Stomach smooth muscle (tissue), 2 donors: ENCODE data around the gene SLC2A10.

ENCODE experiments used
- H3K27ac ChIP-seq: one replicate; pipeline ENCODE4 v1.7.0; 2013; ENCODE audit warnings: mild to moderate bottlenecking, low read length, inconsistent platforms
- H3K27me3 ChIP-seq, 2 donors: one replicate each; pipeline ENCODE4 v1.7.0; 2013; ENCODE audit warnings: low read length in 2 of 2; ENCODE audit not compliant: insufficient read depth in 2 of 2, control insufficient read depth in 1 of 2
- H3K36me3 ChIP-seq, 2 donors: one replicate each; pipeline ENCODE4 v1.7.0; 2013; ENCODE audit warnings: low read length in 2 of 2; ENCODE audit not compliant: control insufficient read depth in 2 of 2, insufficient read depth in 2 of 2
- H3K4me1 ChIP-seq: one replicate; pipeline ENCODE4 v1.7.0; 2013; ENCODE audit warnings: low read length; ENCODE audit not compliant: control insufficient read depth, insufficient read depth
- H3K4me3 ChIP-seq, 2 donors: one replicate each; pipeline ENCODE4 v1.7.0; 2013; ENCODE audit warnings: low read length in 2 of 2
- H3K9ac ChIP-seq, 2 donors: one replicate each; pipeline ENCODE4 v1.7.0; 2013; ENCODE audit warnings: low read length in 2 of 2, mild to moderate bottlenecking in 1 of 2
- H3K9me3 ChIP-seq, 2 donors: one replicate each; pipeline ENCODE4 v1.7.0; 2013; ENCODE audit warnings: low read length in 2 of 2; ENCODE audit not compliant: control insufficient read depth in 2 of 2
- donor health status: healthy.
- donor health status: Pancreatic carcinoma.

SLC2A10 gene

GRCh38 chr20:46683011-46683667 is 26.3 kb upstream of the SLC2A10 start:
- H3K27me3 ChIP-seq, result no peaks in the 10 kb centered on the region
- H3K9me3 ChIP-seq, result no peaks in the 10 kb centered on the region
- peaks cover 0 to 2% of the 10 kb centered on the region in 2 donors for H3K36me3 ChIP-seq
- no peak overlapping the region for H3K27ac ChIP-seq
- peaks cover 28% of the 10 kb centered on the region for H3K4me1 ChIP-seq
- peak overlapping the region in 1 of 2 donors; percentile 21 for H3K9ac ChIP-seq
- H3K4me3 ChIP-seq, result peak overlapping the region; percentile 45 to 67

DNA sequence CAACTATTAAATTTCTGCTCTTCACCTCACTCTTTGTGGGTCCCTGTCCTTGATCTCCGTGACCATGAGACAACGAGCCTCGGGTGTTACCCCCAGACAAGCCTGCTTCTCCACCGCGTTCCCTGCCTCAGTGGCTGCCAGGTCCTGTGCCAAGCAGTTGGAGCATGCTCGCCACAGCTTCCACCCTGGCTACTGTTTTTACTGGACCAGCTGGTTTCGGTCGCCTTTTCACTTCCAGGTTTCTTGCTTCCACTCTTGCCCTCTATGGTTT is 25.8 kb upstream of the SLC2A10 start:
- Histone ChIP-seq H3K9me3 (no peaks in the 10 kb centered on the region), H3K36me3 (peaks cover 0 to 2% of the 10 kb centered on the region in 2 donors), H3K4me3 (peak overlapping the region; percentile 45 to 67), H3K27me3 (no peaks in the 10 kb centered on the region), H3K4me1 (peaks cover 32% of the 10 kb centered on the region), H3K9ac (peak overlapping the region; percentile 21 to 34), H3K27ac (no peak overlapping the region)

DNA sequence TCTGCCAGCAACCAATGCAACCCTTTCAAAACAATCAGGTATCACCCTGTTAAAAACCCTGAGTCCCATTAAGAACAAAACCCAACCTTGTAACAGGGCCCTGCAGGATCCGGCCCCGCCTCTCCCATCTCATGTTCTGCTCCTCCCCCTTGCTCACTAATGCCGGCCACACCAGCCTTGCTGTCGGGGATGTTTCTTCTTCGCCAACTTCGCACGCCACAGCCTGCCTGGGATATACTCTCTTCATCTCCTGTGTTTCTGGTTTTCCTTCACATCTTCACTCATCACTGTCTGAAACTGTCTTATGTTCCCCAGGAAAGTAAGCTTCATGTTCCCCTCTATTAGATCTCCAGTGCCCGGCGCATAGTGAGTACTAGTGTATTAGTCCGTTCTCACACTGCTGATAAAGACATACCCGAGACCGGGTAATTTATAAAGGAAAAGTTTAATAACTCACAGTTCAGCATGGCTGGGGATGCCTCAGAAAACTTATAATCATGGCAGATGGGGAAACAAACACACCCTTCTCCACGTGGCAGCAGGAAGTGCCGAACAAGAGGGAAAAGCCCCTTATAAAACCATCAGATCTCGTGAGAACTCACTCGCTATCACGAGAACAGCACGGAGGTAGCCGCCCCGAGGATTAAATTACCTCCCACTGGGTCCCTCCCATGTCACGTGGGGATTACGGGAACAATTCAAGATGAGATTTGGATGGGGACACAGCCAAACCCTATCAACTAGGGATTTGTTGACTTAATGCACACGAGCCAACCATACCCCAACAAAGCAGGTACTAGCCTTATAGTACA is 25.3 kb upstream of the SLC2A10 start:
- no peak overlapping the region for H3K27ac ChIP-seq
- peaks cover 0 to 2% of the 10 kb centered on the region in 2 donors for H3K36me3 ChIP-seq
- H3K9ac ChIP-seq, result peak overlapping the region; percentile 34 to 51
- H3K9me3 ChIP-seq, result no peaks in the 10 kb centered on the region
- peak overlapping the region; percentile 45 to 67 for H3K4me3 ChIP-seq
- H3K27me3 ChIP-seq, result no peaks in the 10 kb centered on the region
- H3K4me1 ChIP-seq, result peaks cover 34% of the 10 kb centered on the region

DNA sequence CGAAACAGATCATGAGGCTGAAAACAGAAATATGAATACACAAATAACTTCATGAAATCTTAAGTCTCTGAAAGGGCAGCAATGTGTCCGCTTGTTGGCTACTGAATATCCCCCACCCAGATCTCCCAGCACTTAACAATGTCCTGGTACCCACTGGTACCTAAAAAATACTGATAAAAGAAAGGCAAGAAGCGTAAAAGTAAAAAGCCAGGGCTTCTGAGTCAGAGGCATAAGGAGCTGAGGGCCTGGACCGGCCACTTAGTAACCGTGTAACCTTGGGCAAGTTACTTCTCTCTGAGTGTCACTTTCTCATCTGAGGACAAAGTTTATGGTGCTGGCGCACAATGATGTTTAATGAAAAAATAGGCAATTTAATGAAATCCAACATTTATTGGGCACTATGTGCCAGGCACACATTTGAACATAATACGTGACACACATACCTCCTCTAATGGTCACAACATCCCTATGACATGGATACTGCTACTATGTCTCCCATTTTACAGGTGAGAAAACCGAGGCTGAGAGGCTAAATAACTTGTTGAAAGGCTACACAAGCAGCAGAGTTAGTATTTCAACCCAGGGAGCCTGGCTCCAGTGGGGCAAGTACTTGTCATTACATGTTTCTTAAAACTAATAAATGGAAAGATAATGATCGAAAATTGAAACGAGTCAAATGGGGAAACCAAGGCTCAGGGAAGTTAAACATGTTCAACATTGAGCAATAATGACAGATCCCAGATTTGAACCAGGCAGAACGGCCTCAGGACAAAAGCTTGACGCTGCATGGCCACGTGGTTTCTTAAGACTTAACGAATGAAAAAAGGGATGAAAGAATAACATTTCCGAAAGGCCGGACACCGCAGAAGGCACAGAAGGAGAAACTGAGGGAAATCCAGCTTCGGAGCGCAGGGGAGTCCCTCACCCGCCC is 21.0 kb upstream of the SLC2A10 start:
- peak overlapping the region; percentile 93 to 96 for H3K9ac ChIP-seq
- H3K4me1 ChIP-seq, result peaks cover 26% of the 10 kb centered on the region
- H3K27ac ChIP-seq, result peak overlapping the region; percentile 90
- no peaks in the 10 kb centered on the region for H3K36me3 ChIP-seq
- H3K9me3 ChIP-seq, result no peaks in the 10 kb centered on the region
- H3K27me3 ChIP-seq, result no peaks in the 10 kb centered on the region
- peak overlapping the region; percentile 80 to 87 for H3K4me3 ChIP-seq

GRCh38 chr20:46689082-46689753 is 20.2 kb upstream of the SLC2A10 start, which contains the start of gene TP53RK:
Gene TP53RK, minus strand, starts transcription at chr20:46689444. Its CDS starts 30 bp downstream, at chr20:46689414.
- peaks cover 18% of the 10 kb centered on the region for H3K4me1 ChIP-seq
- peak within 1 kb of the TSS; percentile 90 for H3K27ac ChIP-seq
- no peaks in the 10 kb centered on the region for H3K9me3 ChIP-seq
- H3K4me3 ChIP-seq, result peak within 1 kb of the TSS; percentile 80 to 87
- H3K27me3 ChIP-seq, result no peaks in the 10 kb centered on the region
- H3K36me3 ChIP-seq, result no peaks in the 10 kb centered on the region
- peak within 1 kb of the TSS; percentile 93 to 96 for H3K9ac ChIP-seq

DNA sequence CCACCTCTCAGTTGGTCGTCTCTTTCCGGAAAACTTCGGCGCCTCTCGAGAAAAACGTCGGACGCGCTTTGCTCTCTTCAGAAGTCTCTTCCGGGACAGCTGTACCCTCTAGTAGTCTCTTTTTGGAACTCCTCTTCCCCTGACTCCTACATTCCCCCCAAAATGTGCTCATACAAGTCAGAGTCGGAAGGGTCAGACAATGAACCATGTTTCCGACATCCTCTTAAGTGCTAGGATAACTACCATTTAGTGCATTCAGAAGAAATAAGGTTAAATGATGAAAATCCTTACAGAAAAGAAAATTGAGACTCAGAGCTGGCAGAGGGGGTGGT is 19.7 kb upstream of the SLC2A10 start:
- peak overlapping the region; percentile 72 to 95 for H3K9ac ChIP-seq
- H3K27ac ChIP-seq, result peak overlapping the region; percentile 90
- peak overlapping the region; percentile 71 to 87 for H3K4me3 ChIP-seq
- peaks cover 16% of the 10 kb centered on the region for H3K4me1 ChIP-seq
- no peaks in the 10 kb centered on the region for H3K27me3 ChIP-seq
- no peaks in the 10 kb centered on the region for H3K36me3 ChIP-seq
- no peaks in the 10 kb centered on the region for H3K9me3 ChIP-seq

- peak overlapping the region; percentile 72 to 95 for H3K9ac ChIP-seq
- H3K27me3 ChIP-seq, result no peaks in the 10 kb centered on the region
- peak overlapping the region; percentile 90 for H3K27ac ChIP-seq
- no peaks in the 10 kb centered on the region for H3K9me3 ChIP-seq
- peak overlapping the region; percentile 71 to 87 for H3K4me3 ChIP-seq
- peaks cover 16% of the 10 kb centered on the region for H3K4me1 ChIP-seq
- no peaks in the 10 kb centered on the region for H3K36me3 ChIP-seq
Observed at GRCh38 chr20:46690219-46691106, 19.0 kb upstream of the SLC2A10 start.

DNA sequence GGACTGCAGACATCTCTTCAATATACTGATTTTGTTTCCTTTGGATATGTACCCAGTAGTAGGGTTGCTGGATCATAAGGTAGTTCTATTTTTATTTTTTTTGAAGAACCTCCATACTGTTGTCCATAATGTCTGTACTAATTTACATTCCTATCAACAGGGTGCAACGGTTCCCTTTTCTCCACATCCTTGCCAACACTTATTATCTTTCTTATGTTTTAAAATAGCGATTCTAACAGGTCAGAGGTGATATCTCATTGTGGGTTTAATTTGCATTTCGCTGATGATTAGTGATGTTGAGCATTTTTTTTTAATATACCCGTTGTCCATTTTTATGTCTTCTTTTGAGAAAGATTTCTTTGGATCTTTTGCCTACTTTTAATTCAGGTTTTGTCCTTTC is 18.3 kb upstream of the SLC2A10 start:
- Histone ChIP-seq H3K27ac (no peak overlapping the region), H3K9ac (no peak overlapping the region), H3K36me3 (no peaks in the 10 kb centered on the region), H3K4me3 (no peak overlapping the region), H3K4me1 (peaks cover 16% of the 10 kb centered on the region), H3K9me3 (no peaks in the 10 kb centered on the region), H3K27me3 (peaks cover under 1 to 2% of the 10 kb centered on the region in 2 donors)

DNA sequence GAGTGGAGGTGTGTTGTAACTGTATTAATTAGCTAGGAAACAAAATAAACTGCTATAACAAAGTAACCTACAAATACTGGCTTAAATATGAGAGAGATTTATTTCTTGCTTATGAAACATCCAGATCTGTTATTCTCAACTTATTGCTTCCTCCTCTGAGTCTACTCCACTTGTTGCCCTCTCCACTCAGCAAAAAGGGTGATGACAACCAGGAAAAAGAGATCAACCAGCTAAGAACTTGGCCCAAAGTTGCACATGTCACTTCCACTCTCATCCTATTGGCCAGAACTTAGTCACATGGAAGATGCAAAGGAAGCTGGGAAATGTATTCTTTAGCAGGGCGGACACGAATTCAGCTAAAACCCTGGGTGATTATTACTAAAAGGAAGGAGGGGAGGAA is 15.0 kb upstream of the SLC2A10 start:
- Histone ChIP-seq H3K4me3 (no peak overlapping the region), H3K27ac (no peak overlapping the region), H3K27me3 (peaks cover 2 to 9% of the 10 kb centered on the region in 2 donors), H3K9ac (no peak overlapping the region), H3K36me3 (no peaks in the 10 kb centered on the region), H3K4me1 (no peaks in the 10 kb centered on the region), H3K9me3 (no peaks in the 10 kb centered on the region)
